Measurements from ENCODE around the gene KSR2.
"Not testable (repeated sequence)": the region's sequence is repeated elsewhere in the genome, so short reads cannot be mapped to it uniquely, and the experiment has no call there.

Gene KSR2

GRCh38 chr12:117649796-117650195 lies 319.0 kb downstream of the KSR2 start:
- TF ChIP-seq, protein P1, sequence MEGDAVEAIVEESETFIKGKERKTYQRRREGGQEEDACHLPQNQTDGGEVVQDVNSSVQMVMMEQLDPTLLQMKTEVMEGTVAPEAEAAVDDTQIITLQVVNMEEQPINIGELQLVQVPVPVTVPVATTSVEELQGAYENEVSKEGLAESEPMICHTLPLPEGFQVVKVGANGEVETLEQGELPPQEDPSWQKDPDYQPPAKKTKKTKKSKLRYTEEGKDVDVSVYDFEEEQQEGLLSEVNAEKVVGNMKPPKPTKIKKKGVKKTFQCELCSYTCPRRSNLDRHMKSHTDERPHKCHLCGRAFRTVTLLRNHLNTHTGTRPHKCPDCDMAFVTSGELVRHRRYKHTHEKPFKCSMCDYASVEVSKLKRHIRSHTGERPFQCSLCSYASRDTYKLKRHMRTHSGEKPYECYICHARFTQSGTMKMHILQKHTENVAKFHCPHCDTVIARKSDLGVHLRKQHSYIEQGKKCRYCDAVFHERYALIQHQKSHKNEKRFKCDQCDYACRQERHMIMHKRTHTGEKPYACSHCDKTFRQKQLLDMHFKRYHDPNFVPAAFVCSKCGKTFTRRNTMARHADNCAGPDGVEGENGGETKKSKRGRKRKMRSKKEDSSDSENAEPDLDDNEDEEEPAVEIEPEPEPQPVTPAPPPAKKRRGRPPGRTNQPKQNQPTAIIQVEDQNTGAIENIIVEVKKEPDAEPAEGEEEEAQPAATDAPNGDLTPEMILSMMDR (IDR thresholded peaks at IDR 0.05; ENCODE audit: low read depth, low read length, missing control alignments): no peak
- H3K4me3 ChIP-seq (replicated peaks; ENCODE audit: low read depth, low read length): no peak overlapping the region
- DNase-seq (ENCODE audit: extremely low read depth, low read depth): no peak

GRCh38 chr12:117646520-117646919 lies 322.3 kb downstream of the KSR2 start:
- no peak overlapping the region for H3K4me3 ChIP-seq (replicated peaks; ENCODE audit: low read depth, low read length)
- DNase-seq (ENCODE audit: extremely low read depth, low read depth): no peak
- TF ChIP-seq, protein P1 (IDR thresholded peaks at IDR 0.05; ENCODE audit: low read depth, low read length, missing control alignments): no peak

- TF ChIP-seq, protein P1 (IDR thresholded peaks at IDR 0.05; ENCODE audit: low read depth, low read length, missing control alignments): no peak
- H3K4me3 ChIP-seq (replicated peaks; ENCODE audit: low read depth, low read length): no peak overlapping the region
- DNase-seq (ENCODE audit: extremely low read depth, low read depth): no peak
These were observed 323.3 kb downstream of the KSR2 start for GRCh38 chr12:117645473-117645872.

- H3K4me3 ChIP-seq (replicated peaks; ENCODE audit: low read depth, low read length): no peak overlapping the region
- DNase-seq (ENCODE audit: extremely low read depth, low read depth): no peak
- TF ChIP-seq, protein P1 (IDR thresholded peaks at IDR 0.05; ENCODE audit: low read depth, low read length, missing control alignments): no peak
These were observed 324.8 kb downstream of the KSR2 start for GRCh38 chr12:117643971-117644370.

GRCh38 chr12:117641885-117642284 lies 326.9 kb downstream of the KSR2 start:
- no peak for DNase-seq (ENCODE audit: extremely low read depth, low read depth)
- TF ChIP-seq, protein P1 (IDR thresholded peaks at IDR 0.05; ENCODE audit: low read depth, low read length, missing control alignments): no peak
- no peak overlapping the region for H3K4me3 ChIP-seq (replicated peaks; ENCODE audit: low read depth, low read length)

DNA sequence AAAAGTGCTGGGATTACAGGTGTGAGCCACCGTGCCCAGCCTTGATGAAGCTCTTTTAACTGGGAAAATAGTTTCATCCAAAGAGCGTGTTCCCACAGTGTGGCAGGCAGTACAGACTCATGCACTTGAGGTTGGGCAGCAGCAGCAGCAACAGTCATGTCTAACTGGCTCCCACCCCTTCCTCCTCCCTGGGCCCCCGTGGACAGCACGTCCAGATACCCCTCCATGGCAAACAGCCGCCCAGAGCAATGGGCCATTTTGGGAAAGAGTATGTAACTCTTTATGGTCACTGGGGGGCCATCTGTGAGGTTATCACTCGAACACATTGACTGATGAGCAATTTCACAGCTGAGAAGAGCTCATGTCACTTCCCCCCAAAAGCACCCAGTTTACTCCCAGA lies 328.3 kb downstream of the KSR2 start:
- TF ChIP-seq, protein P1 (IDR thresholded peaks at IDR 0.05; ENCODE audit: low read depth, low read length, missing control alignments): no peak
- DNase-seq (ENCODE audit: extremely low read depth, low read depth): no peak
- H3K4me3 ChIP-seq (replicated peaks; ENCODE audit: low read depth, low read length): no peak overlapping the region

DNA sequence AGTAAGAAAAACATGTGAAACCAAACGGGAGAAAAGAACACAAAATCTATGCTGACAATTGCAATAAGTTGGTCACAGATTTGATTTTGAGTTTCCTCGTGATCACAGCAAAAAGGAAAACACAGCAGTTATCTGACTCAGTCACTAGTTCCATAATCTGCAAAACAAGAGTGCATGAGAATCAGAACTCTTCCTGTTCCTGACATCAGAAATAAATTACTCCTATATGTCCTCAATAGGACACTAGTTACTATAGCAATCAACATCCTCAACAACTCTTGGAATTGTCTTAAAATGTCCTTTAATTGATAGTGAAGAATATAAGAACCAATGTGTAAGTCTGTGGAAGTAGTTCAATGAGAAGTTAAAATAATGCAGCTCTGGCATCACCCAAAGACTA lies 339.3 kb downstream of the KSR2 start:
- no peak for DNase-seq (ENCODE audit: extremely low read depth, low read depth)
- no peak overlapping the region for H3K4me3 ChIP-seq (replicated peaks; ENCODE audit: low read depth, low read length)
- TF ChIP-seq, protein P1 (IDR thresholded peaks at IDR 0.05; ENCODE audit: low read depth, low read length, missing control alignments): no peak

DNA sequence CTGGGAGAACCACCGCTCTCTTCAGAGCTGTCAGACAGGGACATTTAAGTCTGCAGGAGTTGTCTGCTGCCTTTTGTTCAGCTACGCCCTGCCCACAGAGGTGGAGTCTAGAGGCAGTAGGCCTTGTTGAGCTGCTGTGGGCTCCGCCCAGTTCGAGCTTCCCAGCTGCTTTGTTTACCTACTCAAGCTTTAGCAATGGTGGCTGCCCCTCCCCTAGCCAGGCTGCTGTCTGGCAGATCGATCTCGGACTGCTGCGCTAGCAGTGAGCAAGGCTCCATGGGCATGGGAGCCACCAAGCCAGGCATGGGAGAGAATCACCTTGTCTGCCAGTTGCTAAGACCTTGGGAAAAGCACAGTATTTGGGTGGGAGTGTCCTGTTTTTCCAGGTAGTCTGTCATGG lies 340.1 kb downstream of the KSR2 start:
- H3K4me3 ChIP-seq (replicated peaks; ENCODE audit: low read depth, low read length); DNase-seq (ENCODE audit: extremely low read depth, low read depth): not testable (repeated sequence)

All from HFF-Myc (cell line).